HG03108 (cell line): ENCODE data around the gene PLCB1.
"Not testable (repeated sequence)": the region's sequence is repeated elsewhere in the genome, so short reads cannot be mapped to it uniquely, and the experiment has no call there.

Experiments used
- ATAC-seq: cut with Tn5 transposase; IDR thresholded peaks from one replicate; pipeline ENCODE4 v1.9.1; 2021; ENCODE audit warnings: moderate library complexity; ENCODE audit not compliant: unreplicated experiment

The PLCB1 gene

DNA sequence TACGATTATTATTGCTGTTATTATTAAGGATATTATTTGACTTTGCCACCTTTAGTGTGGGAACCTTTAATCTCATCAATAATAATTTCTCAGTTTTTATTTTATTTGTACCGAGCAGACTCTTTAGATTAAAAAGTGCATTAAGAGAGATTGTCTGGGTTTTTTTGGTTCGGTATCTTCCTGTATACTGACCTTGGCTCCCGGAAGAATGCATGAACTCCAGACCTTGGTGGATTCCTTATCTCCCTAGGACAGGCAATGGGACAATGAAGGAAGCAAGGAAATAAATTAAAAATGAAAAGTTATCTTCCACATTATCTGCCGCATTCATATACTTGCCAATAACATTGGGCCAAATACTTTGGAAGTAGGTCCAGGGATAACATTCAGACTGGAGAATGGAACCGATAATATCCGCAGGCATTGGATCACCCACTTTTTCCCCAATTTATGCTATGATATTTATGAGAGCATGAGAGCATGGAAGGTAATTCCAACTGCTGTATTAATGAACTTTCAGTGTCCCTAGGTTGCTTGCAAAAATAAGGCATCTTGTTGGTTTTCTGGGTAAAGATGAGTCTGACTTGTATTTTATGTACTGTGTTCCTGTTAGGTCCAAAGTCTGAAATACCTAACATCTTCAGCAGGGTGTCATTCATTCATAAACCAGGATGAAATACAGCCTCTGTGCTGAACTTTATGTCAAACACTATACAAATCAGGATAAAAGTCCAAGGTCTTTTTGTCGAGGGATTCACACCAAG lies 232.1 kb downstream of the PLCB1 start:
- ATAC-seq, result no peak

DNA sequence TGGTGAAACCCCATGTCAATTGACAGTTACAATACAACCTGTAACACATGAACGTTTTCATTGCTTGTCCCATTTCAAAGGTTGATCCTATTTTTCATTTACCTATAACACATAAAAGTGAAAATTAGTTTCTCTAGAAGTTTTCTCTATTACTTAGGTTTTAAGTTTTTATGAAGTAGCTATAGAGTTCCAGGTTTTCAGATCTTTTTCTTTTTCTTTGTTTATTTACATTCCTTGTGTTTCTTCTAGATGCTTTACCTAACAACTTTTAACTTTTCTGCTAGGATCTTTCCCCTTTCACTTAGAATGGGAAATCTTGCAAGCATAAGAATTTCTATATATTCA lies 232.6 kb downstream of the PLCB1 start:
- no peak for ATAC-seq

DNA sequence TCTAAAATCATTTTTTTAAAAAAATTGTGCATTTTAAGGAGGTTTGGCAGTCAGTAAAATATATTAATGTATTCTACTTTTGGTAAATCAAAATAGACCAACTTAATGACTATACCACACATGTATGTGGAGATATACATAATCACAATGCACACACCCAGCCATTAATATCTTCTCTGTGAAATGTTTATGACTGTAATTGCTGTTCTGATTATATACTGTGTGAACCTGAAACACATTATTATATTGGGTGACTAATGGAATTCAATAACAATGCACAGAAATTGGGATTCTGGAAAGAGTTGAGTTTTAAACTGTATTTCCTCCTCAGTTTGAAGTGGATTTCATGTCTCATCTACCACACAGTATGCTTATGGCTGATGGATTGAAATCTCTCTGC lies 233.6 kb downstream of the PLCB1 start:
- no peak for ATAC-seq

GRCh38 chr20:8366303-8366923 lies 234.3 kb downstream of the PLCB1 start:
- ATAC-seq, result no peak

GRCh38 chr20:8367689-8368088 lies 235.6 kb downstream of the PLCB1 start:
- ATAC-seq, result no peak

- no peak for ATAC-seq
Measured at GRCh38 chr20:8368670-8369069, 236.6 kb downstream of the PLCB1 start.

GRCh38 chr20:8369311-8369710 lies 237.2 kb downstream of the PLCB1 start:
- ATAC-seq, result no peak

DNA sequence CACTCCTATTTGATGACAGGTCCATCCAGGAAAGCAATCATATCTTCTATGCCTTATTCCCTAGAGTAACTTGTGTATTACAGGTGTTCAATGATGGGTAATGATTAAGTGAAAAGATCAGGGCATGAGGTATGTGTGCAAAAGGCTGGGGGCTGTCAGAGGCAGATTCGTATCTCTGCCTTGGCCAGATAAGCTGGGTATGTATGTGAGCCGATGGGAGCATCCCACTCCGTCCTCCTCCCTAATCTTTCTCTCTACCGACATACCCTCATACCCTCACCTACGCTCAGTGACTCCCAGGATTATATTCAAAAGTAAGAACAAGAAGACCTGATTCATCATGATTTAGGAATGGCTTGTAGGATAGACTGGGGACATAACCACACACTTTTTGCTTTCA lies 238.7 kb downstream of the PLCB1 start:
- no peak for ATAC-seq

DNA sequence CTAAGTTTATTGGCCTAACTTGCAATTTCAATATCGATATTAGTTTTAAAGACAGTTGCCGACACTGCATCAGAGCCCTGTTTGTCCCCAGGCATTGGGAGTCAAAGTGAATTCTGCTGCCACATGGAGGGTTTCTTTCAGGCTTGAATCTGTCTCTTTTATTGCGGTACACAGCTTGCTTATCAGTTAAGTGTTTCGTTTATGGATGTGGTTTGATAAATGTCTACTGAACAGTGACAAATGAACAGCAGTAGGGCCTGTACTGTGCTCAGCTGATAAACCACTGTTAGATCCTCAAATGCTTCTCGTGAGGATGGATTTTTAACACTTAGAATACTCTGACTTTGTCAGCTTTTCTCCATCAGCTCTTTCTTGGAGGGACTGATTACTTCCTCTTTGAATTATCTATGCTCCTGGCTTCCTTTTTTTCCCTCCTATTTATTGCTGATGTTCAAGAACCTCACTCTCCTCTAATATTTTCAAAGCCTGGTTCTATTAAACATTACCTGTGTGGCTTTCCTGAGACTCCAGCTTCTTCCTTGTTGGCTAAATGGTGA lies 240.8 kb downstream of the PLCB1 start:
- no peak for ATAC-seq

DNA sequence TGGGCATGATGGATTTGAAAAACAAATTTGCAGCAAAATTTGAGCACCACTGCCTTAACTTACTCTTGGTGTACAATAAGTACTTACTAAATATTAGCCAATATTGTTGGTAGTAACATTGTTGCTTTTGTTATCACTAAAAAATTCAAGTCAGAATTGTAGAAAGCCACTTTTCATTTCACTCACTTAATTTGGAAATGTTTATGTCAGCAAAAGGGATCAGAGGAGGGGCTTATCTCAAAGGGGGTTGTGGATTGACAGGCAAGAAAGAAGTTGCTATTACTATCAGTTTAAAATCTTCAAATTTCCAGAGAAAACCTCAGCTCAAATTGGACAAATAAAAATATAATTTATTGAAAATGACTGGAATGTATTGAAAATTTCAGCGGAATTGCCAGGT lies 241.5 kb downstream of the PLCB1 start:
- no peak for ATAC-seq

- ATAC-seq, result no peak
Measured at GRCh38 chr20:8375898-8376297, 243.8 kb downstream of the PLCB1 start.

GRCh38 chr20:8376940-8377339 lies 244.9 kb downstream of the PLCB1 start:
- ATAC-seq, result no peak

- not testable (repeated sequence) for ATAC-seq
Measured at GRCh38 chr20:8379125-8379524, 247.1 kb downstream of the PLCB1 start.

DNA sequence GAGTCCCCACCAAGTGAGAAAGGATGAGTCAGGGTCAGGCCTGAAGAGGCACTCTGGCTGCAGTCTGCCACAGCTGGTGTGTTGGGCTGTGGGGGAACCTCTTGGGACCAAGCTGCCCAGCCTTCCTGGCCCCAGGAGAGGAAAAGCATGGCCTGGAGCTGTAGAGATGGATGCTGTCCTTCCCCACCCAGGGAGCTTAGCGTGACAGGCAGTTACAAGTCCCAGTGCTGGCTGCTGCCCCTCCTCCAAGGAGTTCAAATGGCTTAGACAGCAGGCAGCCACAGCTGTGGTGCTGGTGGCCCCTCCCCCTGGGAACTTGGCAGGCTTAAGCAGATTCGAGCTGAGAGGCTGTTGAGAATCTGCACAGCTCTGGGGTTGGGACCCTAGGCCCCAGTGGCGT lies 253.2 kb downstream of the PLCB1 start:
- no peak for ATAC-seq

GRCh38 chr20:8386991-8387390 lies 254.9 kb downstream of the PLCB1 start:
- no peak for ATAC-seq

DNA sequence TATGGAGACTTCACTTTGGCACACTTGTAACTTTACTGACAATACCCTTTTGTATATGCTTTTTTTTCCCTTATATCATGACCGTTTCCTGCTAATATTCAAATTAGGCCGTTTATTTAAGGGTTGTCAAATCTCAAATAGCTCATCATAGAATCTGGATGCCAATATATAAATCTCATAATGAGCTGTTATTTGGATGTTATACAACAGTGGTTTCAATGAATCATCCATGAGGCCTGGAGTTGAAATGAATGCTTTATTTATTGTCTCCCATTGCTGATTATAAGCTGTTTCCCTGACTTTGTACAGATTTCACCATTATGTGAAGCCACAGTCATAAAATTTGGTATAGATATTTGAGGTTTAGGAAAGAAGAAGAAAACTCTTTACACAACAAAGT lies 256.1 kb downstream of the PLCB1 start:
- no peak for ATAC-seq

DNA sequence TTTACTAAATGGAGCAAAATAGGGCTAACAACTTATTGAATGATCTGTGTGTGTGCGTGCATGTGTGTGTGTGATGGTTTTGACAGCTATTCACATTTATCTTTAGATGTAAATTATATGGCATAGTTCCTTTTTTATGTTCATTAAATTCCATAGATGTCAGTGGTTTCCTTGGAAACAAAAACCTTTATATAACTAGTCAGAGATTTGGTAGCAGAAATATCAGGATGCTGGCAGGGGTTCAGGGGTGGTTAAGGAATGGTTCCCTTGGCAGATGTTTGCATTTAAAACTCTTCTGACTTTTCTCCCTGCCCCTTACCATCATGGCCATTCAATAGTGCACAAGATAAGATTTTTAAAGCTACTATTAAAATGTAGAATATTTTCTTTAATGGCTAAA lies 256.6 kb downstream of the PLCB1 start:
- no peak for ATAC-seq

DNA sequence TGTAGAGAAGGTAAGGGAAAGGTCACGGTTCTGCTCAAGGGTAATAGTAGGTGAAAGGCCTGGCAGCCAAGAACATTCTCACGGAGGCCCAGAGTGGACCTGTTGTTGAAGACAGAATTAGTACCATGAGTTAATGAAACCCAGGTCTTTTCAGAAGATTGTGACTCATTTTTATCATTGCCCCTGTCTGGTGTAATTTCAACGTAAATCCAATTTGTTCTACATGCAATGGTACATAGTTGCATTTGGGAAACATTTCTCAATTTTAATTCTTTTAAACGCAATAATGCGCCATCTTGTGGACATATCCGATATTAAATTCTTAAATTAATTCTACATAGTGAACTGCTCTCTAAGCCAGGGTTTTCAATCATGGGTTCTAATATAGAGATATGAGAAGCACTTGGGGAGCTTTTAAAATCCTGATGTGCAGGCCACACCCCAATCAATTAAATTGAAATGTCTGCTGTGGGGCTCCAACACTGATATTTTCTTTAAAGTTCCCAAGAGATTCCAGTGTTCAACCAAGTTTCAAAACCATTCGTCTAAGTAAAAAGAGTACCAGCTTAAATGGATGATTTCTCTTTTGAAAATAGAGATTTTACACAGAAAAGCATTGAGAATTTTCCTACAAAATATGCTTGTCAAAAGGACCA lies 257.4 kb downstream of the PLCB1 start:
- no peak for ATAC-seq

DNA sequence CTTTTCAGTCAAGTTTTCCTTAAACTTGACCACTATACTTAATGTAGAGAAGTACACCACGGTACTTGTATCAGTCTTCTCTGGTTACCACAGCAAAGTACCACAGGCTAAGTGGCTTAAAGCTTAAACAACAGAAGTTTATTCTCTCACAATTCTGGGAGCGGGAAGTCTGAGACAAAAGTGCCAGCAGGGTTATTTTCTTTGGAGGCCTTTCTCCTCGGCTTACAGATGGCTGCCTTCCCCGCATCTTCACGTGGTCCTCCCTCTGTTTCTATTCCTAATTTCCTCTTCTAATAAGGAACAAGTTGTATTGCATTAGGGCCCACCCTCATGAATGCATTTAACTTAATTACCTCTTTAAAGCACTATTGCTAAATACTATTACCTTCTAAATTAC lies 258.0 kb downstream of the PLCB1 start:
- ATAC-seq, result no peak

DNA sequence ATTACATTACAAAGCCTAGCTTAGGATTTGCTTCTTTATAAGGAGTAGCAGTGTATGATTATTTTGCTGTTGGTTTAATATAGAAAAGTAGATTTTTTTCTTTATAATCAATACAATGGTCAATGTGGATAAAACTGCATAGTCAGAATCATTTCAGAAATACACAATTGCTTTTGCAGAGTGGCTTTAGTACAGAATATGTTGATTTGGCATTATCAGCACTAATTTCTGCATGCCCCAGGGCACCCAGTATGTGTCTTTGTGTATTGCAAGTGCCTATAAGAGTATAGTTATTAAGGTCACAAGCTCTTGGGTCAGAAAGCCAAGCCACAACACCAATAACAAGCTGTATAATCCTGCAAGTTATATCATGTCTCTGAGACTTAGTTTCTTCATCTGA lies 258.4 kb downstream of the PLCB1 start:
- ATAC-seq, result no peak

DNA sequence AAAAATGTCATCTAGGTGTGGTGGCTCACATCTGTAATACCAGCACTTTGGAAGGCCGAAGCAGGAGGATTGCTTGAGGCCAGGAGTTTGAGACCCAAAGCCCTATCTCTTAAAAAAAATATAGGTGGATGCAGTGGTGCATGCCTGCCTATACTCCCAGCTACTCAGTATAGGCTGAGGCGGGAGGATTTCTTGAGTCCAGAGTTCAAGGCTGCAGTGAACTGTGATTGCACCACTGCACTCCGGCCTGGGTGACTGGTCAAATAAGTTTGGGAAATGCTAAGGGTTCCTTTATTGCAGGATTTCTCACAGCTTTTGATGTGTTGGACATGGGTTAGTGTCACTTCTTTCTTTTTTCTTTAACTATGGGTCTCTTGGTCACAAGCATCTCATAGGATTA lies 261.3 kb downstream of the PLCB1 start:
- ATAC-seq, result no peak

DNA sequence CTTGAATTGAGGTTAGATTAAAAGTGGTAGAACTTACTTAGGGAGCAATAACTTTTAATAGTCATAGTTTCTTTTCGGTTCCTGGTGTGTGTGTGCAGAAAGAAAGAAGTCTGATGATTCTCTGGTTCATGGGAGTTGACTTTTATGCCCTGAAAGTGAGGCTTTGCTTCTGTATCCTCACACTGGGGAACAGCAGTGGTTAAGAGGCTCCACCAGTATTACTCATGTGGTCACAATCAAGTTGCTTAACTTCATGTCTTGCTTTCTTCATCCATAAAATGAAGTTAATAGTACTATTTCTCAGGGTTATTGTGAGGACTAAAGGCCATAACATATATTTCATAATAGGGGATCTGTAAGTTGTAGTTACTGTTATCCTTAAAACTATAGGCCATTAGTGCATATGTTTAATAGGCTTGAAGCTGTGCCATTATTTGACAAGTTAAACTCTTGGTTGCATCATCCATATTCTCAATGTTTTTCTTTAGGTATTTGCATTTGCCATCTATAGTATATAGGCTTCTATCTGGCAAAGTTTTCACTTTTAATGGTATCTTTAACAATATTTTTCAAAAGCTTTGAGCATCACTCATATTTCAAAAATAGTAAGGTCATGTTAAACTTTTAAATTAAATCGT lies 262.4 kb downstream of the PLCB1 start:
- ATAC-seq, result peak; percentile 61
